GM18858 (cell line): Measurements from ENCODE around the gene OTUD4.
"Not testable (repeated sequence)": the region's sequence is repeated elsewhere in the genome, so short reads cannot be mapped to it uniquely, and the experiment has no call there.

Source experiments
- ATAC-seq: cut with Tn5 transposase; IDR thresholded peaks from one replicate; pipeline ENCODE4 v1.9.1; 2021; ENCODE audit not compliant: unreplicated experiment

The OTUD4 gene

GRCh38 chr4:145179281-145179860 lies 1.0 kb downstream of the OTUD4 start:
- peak; percentile 16 for ATAC-seq

GRCh38 chr4:145178740-145179280 lies 1.6 kb downstream of the OTUD4 start:
- no peak for ATAC-seq

DNA sequence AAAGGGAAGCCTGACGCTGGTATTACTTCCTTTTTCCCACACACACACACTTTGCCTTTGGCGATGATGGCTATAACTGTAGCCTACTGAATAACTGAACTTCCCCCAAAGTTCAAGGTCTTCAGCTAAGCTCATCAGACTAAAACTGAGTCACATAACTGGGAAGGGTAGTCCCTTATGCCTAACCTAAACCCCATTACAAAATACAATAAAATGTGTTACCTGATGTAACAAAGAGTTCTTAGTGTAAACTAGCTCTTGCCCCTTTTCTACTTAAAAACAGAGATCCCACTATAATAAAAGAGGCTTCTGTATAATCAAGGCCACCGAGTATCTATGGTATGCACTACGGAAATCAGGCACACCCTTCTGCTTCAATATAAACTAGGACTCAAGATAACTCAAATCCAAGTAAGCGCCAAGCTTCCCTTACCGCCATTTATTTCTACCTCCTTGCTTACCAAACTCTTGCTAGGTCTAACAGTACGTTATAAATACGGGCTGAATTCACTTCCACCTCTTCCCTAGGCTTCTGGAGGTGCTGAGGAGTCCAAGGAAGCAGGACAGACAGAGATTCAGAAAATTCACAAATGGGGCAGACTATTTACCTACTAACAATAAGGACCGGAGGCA lies 2.4 kb downstream of the OTUD4 start:
- ATAC-seq = no peak

GRCh38 chr4:145177511-145177905 lies 2.9 kb downstream of the OTUD4 start:
- no peak for ATAC-seq

GRCh38 chr4:145176641-145177432 lies 3.6 kb downstream of the OTUD4 start:
- no peak for ATAC-seq

GRCh38 chr4:145171911-145172310 lies 8.5 kb downstream of the OTUD4 start:
- no peak for ATAC-seq

- ATAC-seq = no peak
These were observed 10.2 kb downstream of the OTUD4 start for GRCh38 chr4:145170223-145170622.

DNA sequence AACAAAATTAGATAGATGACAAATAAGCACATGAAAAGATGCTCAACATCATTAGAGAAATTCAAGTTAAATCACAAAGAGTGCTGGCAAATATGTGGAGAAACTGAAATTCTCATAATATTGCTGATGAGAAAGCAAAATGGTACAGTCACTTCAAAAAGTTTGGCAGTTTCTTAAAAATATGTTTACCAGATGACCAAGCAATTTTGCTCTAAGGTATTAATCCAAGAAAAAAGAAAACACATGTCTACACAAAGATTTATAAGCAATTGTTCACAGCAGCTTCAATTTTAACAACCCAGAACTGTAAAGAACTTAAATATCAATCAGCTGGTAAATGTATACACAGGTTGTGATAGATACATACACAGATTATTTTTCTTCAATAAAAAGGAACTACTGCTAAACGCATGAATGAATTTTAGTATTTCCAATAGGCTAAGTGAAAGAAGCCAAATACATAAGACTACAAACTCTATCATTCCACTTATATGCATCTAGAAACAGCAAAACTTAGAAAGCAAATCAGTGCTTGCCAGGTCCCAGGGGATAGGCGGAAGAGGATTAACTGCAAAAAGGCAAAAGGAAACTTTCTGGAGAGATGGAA lies 11.7 kb downstream of the OTUD4 start:
- no peak for ATAC-seq

GRCh38 chr4:145167887-145168286 lies 12.5 kb downstream of the OTUD4 start:
- no peak for ATAC-seq

DNA sequence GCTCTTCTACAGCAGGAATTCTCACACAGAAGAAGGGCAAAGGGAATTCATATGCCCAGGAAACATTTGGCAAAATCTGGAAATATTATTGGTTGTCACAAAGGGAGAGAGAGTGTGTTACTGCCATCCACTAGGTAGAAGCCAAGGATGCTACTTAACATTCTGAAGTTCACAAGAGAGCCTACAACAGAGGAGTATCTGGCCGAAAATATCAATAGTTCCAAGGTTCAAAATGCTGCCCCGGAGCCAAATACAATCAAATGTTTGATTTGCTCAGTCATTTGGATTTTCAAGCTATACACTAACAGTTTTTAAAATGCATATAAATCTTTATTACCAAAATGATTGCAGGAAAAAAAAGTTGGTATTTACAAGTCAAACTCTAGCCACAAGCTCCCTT lies 18.8 kb downstream of the OTUD4 start:
- no peak for ATAC-seq

GRCh38 chr4:145156986-145157385 lies 23.4 kb downstream of the OTUD4 start:
- no peak for ATAC-seq

DNA sequence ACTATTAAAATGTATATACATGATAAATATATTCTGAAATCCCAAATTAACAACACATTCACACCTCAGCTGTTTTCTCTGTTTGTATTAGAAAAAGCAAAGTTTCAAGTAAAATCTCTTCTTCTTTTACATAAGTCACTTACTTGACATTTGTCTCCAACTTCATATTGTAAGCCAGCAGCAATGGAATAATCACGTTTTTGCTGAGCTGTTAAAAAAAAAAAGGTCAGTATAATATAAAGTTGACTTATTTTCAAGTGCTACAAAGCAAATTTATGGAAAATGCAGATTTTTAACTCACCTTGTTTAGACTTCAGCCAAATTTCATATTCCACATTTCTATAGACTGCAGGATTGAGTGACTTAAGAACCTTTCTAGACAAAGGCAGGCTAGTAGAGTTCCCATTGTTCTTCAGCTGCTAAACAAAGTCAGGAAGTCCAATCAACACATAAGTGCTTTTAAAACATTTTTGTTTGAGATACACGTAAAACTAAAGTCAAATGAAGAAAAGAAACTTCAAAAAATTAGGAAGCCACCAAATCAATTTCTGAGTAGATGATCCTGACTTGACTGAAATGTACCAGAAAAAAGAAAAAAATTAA lies 25.0 kb downstream of the OTUD4 start:
- ATAC-seq = no peak

DNA sequence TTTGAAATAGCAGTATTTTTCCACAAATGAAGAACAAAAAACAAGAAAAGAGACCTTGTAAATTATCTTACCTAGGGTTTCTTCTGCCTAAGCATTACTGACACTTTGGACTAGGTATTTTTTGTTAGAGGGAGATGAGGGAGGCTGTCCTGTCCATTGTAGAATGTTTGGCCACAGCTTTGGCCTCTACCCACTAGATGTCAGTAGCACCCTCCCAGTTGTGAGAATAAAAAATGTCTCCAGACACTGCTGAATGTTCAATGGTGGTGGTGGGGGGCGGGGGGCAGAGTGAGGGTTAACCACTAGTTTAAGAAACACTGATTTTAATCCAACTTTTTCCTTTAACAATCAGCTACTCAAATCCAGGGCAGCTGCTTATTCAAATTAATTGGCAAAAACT lies 25.8 kb downstream of the OTUD4 start:
- peak; percentile 76 for ATAC-seq

DNA sequence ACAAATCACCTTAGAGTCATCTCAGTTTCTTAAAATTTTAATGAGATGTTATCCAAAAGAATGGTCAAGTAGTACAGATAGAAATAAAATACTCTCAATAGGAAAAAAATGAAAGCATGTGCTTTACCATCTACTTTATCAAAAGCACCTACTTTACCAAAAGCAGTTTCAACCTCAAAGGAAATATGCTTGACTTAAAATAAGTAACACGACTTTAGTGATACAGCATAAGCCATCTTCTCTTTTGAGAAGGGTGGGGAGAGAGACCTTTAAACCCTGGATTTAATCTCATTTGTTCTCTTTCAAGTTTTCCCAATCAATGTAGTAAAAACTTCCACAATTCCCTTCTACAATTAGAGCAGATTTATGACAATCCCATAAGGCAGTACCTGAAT lies 26.5 kb downstream of the OTUD4 start:
- ATAC-seq = peak; percentile 59

- ATAC-seq = no peak
These were observed 27.0 kb downstream of the OTUD4 start for GRCh38 chr4:145153181-145153903.

DNA sequence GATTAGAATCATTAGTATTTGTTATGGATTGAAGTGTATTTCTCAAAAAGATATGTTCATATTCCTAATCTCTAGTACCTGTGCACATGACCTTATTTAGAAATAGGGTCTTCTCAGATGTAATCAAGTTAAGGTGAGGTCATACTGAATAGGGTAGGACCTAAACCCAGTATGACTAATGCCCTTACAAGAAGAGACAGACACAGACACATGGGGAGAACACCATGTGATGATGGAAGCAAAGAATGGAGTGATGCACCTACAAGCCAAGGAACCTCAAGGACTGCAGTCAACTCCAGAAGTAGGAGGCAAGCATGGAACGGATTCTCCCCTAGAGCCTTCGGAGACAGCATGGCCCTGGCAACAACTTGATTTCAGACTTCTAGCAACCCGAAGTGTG lies 31.4 kb downstream of the OTUD4 start:
- no peak for ATAC-seq

DNA sequence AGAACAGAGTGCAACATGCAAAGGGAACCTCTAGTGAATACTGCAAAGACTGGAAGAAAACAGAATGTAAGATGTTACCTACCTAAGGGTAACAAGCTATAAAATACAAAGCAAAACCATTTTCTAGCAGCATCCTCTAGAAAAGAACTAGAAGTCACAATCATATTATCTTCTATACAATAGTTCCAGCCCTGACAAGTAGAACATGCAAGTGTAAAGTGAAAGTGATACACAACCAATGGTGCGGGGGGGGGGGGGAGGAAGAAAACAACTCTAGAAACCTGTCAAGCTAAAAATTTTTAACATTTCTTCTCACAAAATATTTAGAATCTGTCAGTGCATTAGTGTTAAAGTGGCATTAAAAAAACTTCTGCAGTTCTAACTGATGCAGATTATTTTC lies 44.2 kb downstream of the OTUD4 start:
- ATAC-seq = not testable (repeated sequence)

GRCh38 chr4:145132511-145133098 lies 47.8 kb downstream of the OTUD4 start:
- ATAC-seq = peak; percentile 66

GRCh38 chr4:145131848-145132247 lies 48.5 kb downstream of the OTUD4 start:
- no peak for ATAC-seq

DNA sequence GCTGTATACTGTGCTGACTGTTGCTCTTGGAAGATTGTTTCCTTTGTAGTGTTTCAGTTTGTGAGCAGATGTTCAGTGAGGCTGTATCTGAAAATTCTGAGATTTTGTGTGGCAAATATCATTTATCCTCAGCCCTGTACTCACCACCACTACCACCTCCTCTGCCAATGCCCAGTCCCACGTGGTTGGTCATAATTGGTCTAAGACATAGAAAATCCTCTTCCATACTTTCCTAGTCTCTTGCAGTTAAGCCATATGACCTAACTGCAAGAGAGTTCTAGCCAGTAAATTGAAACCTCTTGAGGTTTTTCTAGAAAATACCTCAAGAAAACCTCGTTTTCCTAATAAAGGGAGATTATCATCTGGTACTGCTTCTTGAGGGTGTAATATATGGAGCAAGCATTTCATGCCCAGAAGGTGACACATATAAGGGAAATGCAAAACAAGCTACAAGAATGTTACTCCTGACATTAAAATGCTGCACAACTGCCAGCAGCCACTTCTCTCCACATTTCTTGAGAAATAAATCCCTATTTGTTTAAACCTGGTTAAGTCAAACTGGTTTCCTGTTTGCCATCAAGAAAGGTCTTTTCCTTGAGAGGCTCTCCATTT lies 49.5 kb downstream of the OTUD4 start:
- no peak for ATAC-seq
